K562 (cell line): ENCODE results near the gene PLPP7. TPM values are rescaled to one million over a fixed set of nuclear protein-coding genes. Genes with fewer than 3 reads are reported as not detected.
A peak's percentile ranks its signal among the peaks of the same experiment; 100 is the strongest.

Experiments
- ATAC-seq: fragments of 200-7000 bp; cut with Tn5 transposase; 3 replicates; pipeline ENCODE4 v1.9.1; 2020; ENCODE audit warnings: moderate library complexity
- Bru-seq: library from RNA; stranded (reverse); fragments of 400-500 nt; gene quantifications from one replicate; lab custom pipeline; 2021; lab: Mats Ljungman, UMichigan
- BruChase-seq, 2 experiments: library from RNA; stranded (reverse); fragments of 400-500 nt; gene quantifications; one replicate each; lab custom pipeline; 2021; lab: Mats Ljungman, UMichigan
- BruUV-seq: library from RNA; stranded (reverse); fragments of 400-500 nt; replicated peaks from 2 replicates; lab custom pipeline; 2021; lab: Mats Ljungman, UMichigan
- CTCF ChIA-PET: fragments of 300-600 bp; formaldehyde crosslinking; extraction: SDS; loops from one replicate; lab custom pipeline; 2021; ENCODE audit warnings: low intra/inter-chr PET ratio; lab: Yijun Ruan, JAX
- POLR2A ChIA-PET: fragments of 300-600, 350-650 bp; sonication (Branson Sonifier 250); formaldehyde crosslinking; extraction: SDS; loops from one replicate; lab custom pipeline; 2021; ENCODE audit warnings: antibody characterized with exemption, inconsistent platforms; lab: Yijun Ruan, JAX
- DNase-seq, 4 experiments: peaks; one replicate each; pipeline versions ENCODE4 v3.0.0 to v3.0.0-alpha.2; 2011 to 2018; ENCODE audit warnings: low spot score in 3 of 4, mixed read lengths in 3 of 4; ENCODE audit errors: extremely low read depth in 1 of 4
- FAIRE-seq: peaks from 2 replicates; lab custom pipeline; 2011; peaks lifted over from hg19 to GRCh38; lab: Jason Lieb, UNC
- H2AFZ ChIP-seq: 2 replicates; pipeline ENCODE4 v1.6.0; 2011; ENCODE audit warnings: low read depth, low read length, control low read depth, inconsistent platforms
- H3K27ac ChIP-seq: fragments of 200-600 bp; 3 replicates; pipeline ENCODE4 v1.8.0; 2011; ENCODE audit warnings: low read depth, mild to moderate bottlenecking, control low read depth, inconsistent platforms, low read length, moderate library complexity, mixed read lengths; ENCODE audit errors: extremely low read depth
- H3K27me3 ChIP-seq, 2 experiments: fragments of 300-600 bp in 1 of 2; 2 replicates in 1 of 2; 3 replicates in 1 of 2; pipeline versions ENCODE4 v1.6.0 to v1.8.0; 2011; ENCODE audit warnings: inconsistent platforms in 2 of 2, low read length in 2 of 2, mild to moderate bottlenecking in 1 of 2, mixed read lengths in 1 of 2, moderate library complexity in 1 of 2; ENCODE audit not compliant: control insufficient read depth in 2 of 2, insufficient read depth in 2 of 2
- H3K36me3 ChIP-seq: fragments of 300-600 bp; 3 replicates; pipeline ENCODE4 v1.8.0; 2011; ENCODE audit warnings: mild to moderate bottlenecking, low read length, inconsistent platforms; ENCODE audit not compliant: control insufficient read depth, insufficient read depth
- H3K4me1 ChIP-seq, 2 experiments: fragments of 200-600 bp in 1 of 2; replicated peaks in 1 of 2; 2 replicates in 1 of 2; 3 replicates in 1 of 2; pipeline versions ENCODE4 v1.5.1 to v1.8.0; 2011; ENCODE audit warnings: inconsistent platforms in 2 of 2, low read length in 2 of 2, mild to moderate bottlenecking in 1 of 2, mixed read lengths in 1 of 2, moderate library complexity in 1 of 2; ENCODE audit not compliant: control insufficient read depth in 2 of 2, insufficient read depth in 2 of 2
- H3K4me2 ChIP-seq: 2 replicates; pipeline ENCODE4 v1.6.1; 2011; ENCODE audit warnings: low read length, control low read depth, inconsistent platforms, mixed read lengths; ENCODE audit not compliant: insufficient read depth
- H3K4me3 ChIP-seq: fragments of 200-600 bp; sonication (generic), shearing (Covaris generic); 2 replicates; pipeline ENCODE4 v1.5.1; 2016; ENCODE audit warnings: control low read depth, inconsistent platforms
- H3K79me2 ChIP-seq: fragments of 200-600 bp; 3 replicates; pipeline ENCODE4 v1.8.0; 2011; ENCODE audit warnings: low read length, inconsistent platforms; ENCODE audit not compliant: control insufficient read depth, insufficient read depth
- H3K9ac ChIP-seq, 2 experiments: 2 replicates each; pipeline versions ENCODE4 v1.6.0 to v1.6.1; 2011; ENCODE audit warnings: low read depth in 2 of 2, low read length in 2 of 2, control low read depth in 1 of 2, inconsistent platforms in 1 of 2, mild to moderate bottlenecking in 1 of 2, mixed read lengths in 1 of 2; ENCODE audit not compliant: insufficient read depth in 1 of 2
- H3K9me1 ChIP-seq: one replicate; pipeline ENCODE4 v1.6.0; 2011; ENCODE audit warnings: inconsistent platforms, mild to moderate bottlenecking, low read length, moderate library complexity; ENCODE audit not compliant: control insufficient read depth, insufficient read depth
- H3K9me3 ChIP-seq: replicated peaks from 2 replicates; pipeline ENCODE4 v1.5.1; 2011; ENCODE audit warnings: low read depth, low read length, inconsistent platforms; ENCODE audit not compliant: control insufficient read depth, insufficient read depth
- H4K20me1 ChIP-seq: replicated peaks from 2 replicates; pipeline ENCODE4 v1.6.1; 2011; ENCODE audit warnings: low read length, inconsistent platforms, mixed read lengths; ENCODE audit not compliant: control insufficient read depth, insufficient read depth
- ADNP ChIP-seq: fragments of 200-800 bp; sonication (Bioruptor generic); IDR thresholded peaks from 2 replicates; pipeline ENCODE4 v1.6.1; 2016; ENCODE audit warnings: missing genetic modification characterization, missing compliant biosample characterization
- ARID2 ChIP-seq: fragments of 450-650 bp; IDR thresholded peaks from 2 replicates; pipeline ENCODE4 v1.6.1; 2017; ENCODE audit warnings: antibody characterized with exemption, mild to moderate bottlenecking
- FOSL1 ChIP-seq: fragments of 200-800 bp; sonication (Bioruptor generic); conservative IDR thresholded peaks from 2 replicates; pipeline ENCODE4 v1.6.1; 2016; ENCODE audit warnings: missing genetic modification characterization, missing compliant biosample characterization
- HNRNPUL1 ChIP-seq: fragments of 200-400 bp; formaldehyde crosslinking; IDR thresholded peaks from 2 replicates; pipeline ENCODE4 v1.6.1; 2017; ENCODE audit warnings: low read length
- JUND ChIP-seq, 2 experiments: IDR thresholded peaks; 2 replicates in 1 of 2; 3 replicates in 1 of 2; pipeline ENCODE4 v1.6.1; 2011; ENCODE audit warnings: borderline replicate concordance in 2 of 2, low read depth in 2 of 2, low read length in 2 of 2, improper control_type of control experiment in 1 of 2, missing biosample characterization in 1 of 2, missing genetic modification characterization in 1 of 2, missing genetic modification reagents in 1 of 2
- PHF8 ChIP-seq: fragments of 200-600 bp; sonication (generic); IDR thresholded peaks from 2 replicates; pipeline ENCODE4 v1.6.1; 2012; ENCODE audit warnings: mixed run types, mild to moderate bottlenecking, inconsistent platforms, low read length, moderate library complexity, borderline replicate concordance
- POLR2G ChIP-seq: fragments of 200-400 bp; formaldehyde crosslinking; IDR thresholded peaks from 2 replicates; pipeline ENCODE4 v1.6.1; 2017; ENCODE audit warnings: low read depth, mild to moderate bottlenecking, antibody characterized with exemption, low read length, moderate library complexity
- SIX5 ChIP-seq, 2 experiments: IDR thresholded peaks; 2 replicates each; pipeline ENCODE4 v1.6.1; 2011; ENCODE audit warnings: low read length in 2 of 2, borderline replicate concordance in 1 of 2, low read depth in 1 of 2, mild to moderate bottlenecking in 1 of 2, moderate library complexity in 1 of 2; ENCODE audit not compliant: insufficient read depth in 1 of 2
- ZFX ChIP-seq: sonication (generic); formaldehyde crosslinking; IDR thresholded peaks from 2 replicates; pipeline ENCODE4 v1.8.0; 2022; ENCODE audit warnings: mild to moderate bottlenecking, missing genetic modification reagents, moderate library complexity
- WGBS: fragments of 100-300 bp; shearing (Covaris generic); methylation state at CpG from one replicate; pipeline ENCODE4 v1.1.6; 2016; ENCODE audit warnings: low coverage, mixed read lengths; ENCODE audit not compliant: insufficient coverage; ENCODE audit errors: missing lambda C conversion rate; 5-methylcytosine and 5-hydroxymethylcytosine counted together
- in situ Hi-C: fragments of 300-500 bp; cut with MboI; formaldehyde crosslinking; loops from 4 replicates; pipeline ENCODE4 v1.15.0; 2018; ENCODE audit warnings: inconsistent platforms, mixed read lengths
- intact Hi-C: fragments of 100-400 bp; cut with micrococcal nuclease; formaldehyde crosslinking; loops from 2 replicates; pipeline ENCODE4 v1.14.2; 2022
- long read RNA-seq, 3 experiments: library from polyadenylated mRNA in 2 of 3; library from RNA in 1 of 3; unstranded in 2 of 3; stranded (forward) in 1 of 3; transcript quantifications; one replicate each; pipeline ENCODE4 v2.0.0, GENCODE V29; 2019 to 2022
- polyA minus RNA-seq, 3 experiments: library from RNA; depleted of rRNA, polyadenylated mRNA; stranded (reverse); fragments of >200 nt; gene quantifications; 2 replicates each; pipeline ENCODE4 v1.2.3, GENCODE V29; 2011
- polyA plus RNA-seq, 8 experiments: library from polyadenylated mRNA; depleted of rRNA in 4 of 8; stranded (reverse) in 5 of 8; unstranded in 3 of 8; fragments of >200 nt; fragmentation: Nextera tagmentation in 2 of 8; fragmentation: Illumina TruSeq in 1 of 8; extraction: Ambion mirVana in 2 of 8; extraction: Trizol in 1 of 8; gene quantifications; 2 replicates each; pipeline versions ENCODE4 v1.2.1 to v1.2.3, GENCODE V29; 2011 to 2014; ENCODE audit warnings: inconsistent platforms in 1 of 8, missing spikeins in 1 of 8
- total RNA-seq, 7 experiments: library from RNA; depleted of rRNA in 6 of 7; stranded (reverse); fragments of >200 nt in 6 of 7; fragmentation: Illumina TruSeq in 2 of 7; extraction: Trizol in 2 of 7; gene quantifications; 2 replicates each; pipeline versions ENCODE4 v1.2.1 to v1.2.3, GENCODE V29; 2011 to 2021; ENCODE audit warnings: low replicate concordance in 1 of 7
- TF ChIP-seq, protein P1 (sequence below): fragments of 450-650 bp; IDR thresholded peaks from 2 replicates; pipeline ENCODE4 v1.6.1; 2018; ENCODE audit not compliant: partially characterized antibody

The PLPP7 gene
- total RNA-seq (2011; cell fraction: chromatin; rRNA removed; ENCODE audit: low replicate concordance) = 0.49 TPM in 1 of 2 replicates, not detected in the other
- total RNA-seq (2011; cell fraction: nucleolus; rRNA removed) = 1.1 and 1.2 TPM in 2 replicates
- 0.66 and 0.99 TPM in 2 replicates for total RNA-seq (2011; cell fraction: nucleoplasm; rRNA removed)
- total RNA-seq (2014; rRNA removed) (0.23 and 0.65 TPM in 2 replicates), total RNA-seq (2014; rRNA removed; fragmentation: Illumina TruSeq; extraction: Trizol) (not detected in 2 replicates), total RNA-seq (2015; rRNA removed; fragmentation: Illumina TruSeq; extraction: Trizol) (0.18 and 0.30 TPM in 2 replicates), total RNA-seq (2021) (0.56 and 0.93 TPM in 2 replicates), polyA plus RNA-seq (2011; rRNA removed) (0.18 and 0.41 TPM in 2 replicates), polyA plus RNA-seq (2014; fragmentation: Illumina TruSeq; extraction: Trizol) (0.09 and 0.37 TPM in 2 replicates), polyA plus RNA-seq (2014; fragmentation: Nextera tagmentation; extraction: Ambion mirVana) (not detected), polyA plus RNA-seq (2014; rRNA removed) (0.86 TPM in 1 of 2 replicates, not detected in the other), polyA minus RNA-seq (2011; rRNA and poly(A)+ RNA removed) (0.09 and 0.11 TPM in 2 replicates), Bru-seq, nascent RNA (percentile 22 among the genes with signal in this experiment), BruChase-seq, experiment 1, labeled RNA remaining after a 2-hour chase (percentile 17 among the genes with signal in this experiment), BruChase-seq, experiment 2, labeled RNA remaining after a 6-hour chase (percentile 18 among the genes with signal in this experiment)
- 0.48 and 0.50 TPM in 2 replicates for polyA plus RNA-seq (2011; cell fraction: cytosol; rRNA removed)
- 0.68 and 0.87 TPM in 2 replicates for polyA plus RNA-seq (2011; cell fraction: nucleus; rRNA removed)
- 0.64 and 1.3 TPM in 2 replicates for polyA plus RNA-seq (2012)
- not detected in 2 replicates for polyA minus RNA-seq (2011; cell fraction: cytosol; rRNA and poly(A)+ RNA removed)
- polyA minus RNA-seq (2011; cell fraction: nucleus; rRNA and poly(A)+ RNA removed) = 0.13 and 1.00 TPM in 2 replicates
- long read RNA-seq, experiment 1, partial matches to known transcripts = 0 of 2 reads
- long read RNA-seq, experiment 1, other reads (novel, unspliced or antisense) = 0 of 2 reads
- long read RNA-seq, experiment 2 = 0 reads
- long read RNA-seq, experiment 3 = 0 reads

DNA sequence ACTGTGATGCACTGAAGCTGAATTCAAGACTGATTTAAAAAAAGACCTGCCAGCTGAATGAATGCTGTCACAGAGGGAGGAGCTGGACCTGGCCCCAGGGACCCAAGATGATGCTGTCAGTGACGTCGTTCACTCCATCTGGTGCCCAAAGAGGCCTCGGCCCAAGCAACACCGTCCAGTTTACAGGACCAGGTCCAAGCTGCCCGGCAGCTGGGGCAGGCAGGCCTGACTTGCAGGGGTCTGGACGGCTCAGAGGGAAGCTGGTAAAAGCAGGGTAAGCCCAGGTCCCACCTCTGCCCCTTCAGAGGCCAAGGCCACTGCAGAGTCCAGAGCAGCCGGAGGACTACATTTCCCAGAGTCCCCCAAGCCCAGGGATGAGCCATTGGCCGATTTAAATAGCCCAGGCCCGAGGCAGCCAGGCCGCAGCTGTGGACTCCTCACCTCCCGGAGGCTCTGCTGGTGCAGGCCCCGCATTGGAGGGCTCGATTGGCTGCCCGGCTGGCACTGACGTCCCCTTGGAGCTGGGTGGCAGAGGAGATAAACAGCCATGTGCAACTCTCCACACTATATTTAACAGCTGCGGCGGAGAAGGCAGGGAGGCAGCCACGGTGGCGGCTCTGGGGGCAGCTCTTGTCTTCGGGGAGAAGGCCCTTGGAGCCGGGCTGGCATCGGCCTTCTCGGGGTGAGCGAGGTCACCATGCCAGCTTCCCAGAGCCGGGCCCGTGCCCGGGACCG is at the start of gene PLPP7:
Gene PLPP7 (plus strand): TSS at position 423 of the 735 bp plus-strand sequence. CDS start 275 bp downstream, at position 698.
- Histone ChIP-seq H4K20me1 (no peaks in the 10 kb centered on the region), H3K9me3 (no peaks in the 10 kb centered on the region), H3K4me2 (peak within 1 kb of the TSS; percentile 28), H3K9ac (peak within 1 kb of the TSS; percentile 37 to 90; a peak in 3 of 4 replicates), H3K9me1 (no peaks in the 10 kb centered on the region), H3K36me3 (no peaks in the 10 kb centered on the region), H3K4me1 (peaks cover 0 to 40% of the 10 kb centered on the region in 2 experiments; a peak in 4 of 5 replicates), H3K27ac (no peak within 1 kb of the TSS; the same call in 2 of the 3 replicates), H2AFZ (peak within 1 kb of the TSS; percentile 93), H3K79me2 (no peaks in the 10 kb centered on the region), H3K27me3 (no peaks in the 10 kb centered on the region), H3K4me3 (no peak within 1 kb of the TSS)
- 28% methylated on average over 20 of the region's 28 CpGs for WGBS
- in situ Hi-C loops (no loop called here), intact Hi-C loops (no loop called here)
- POLR2A ChIA-PET = interaction anchor here (0.5 to 1.7 kb wide), 7 partner anchors 9 to 251 kb away, joined by 3 to 14 read pairs (median 3); no protein-coding TSS in a partner anchor
- FAIRE-seq (peak; percentile 81), DNase-seq (peak; percentile 52 to 75 (median 58)), ATAC-seq (peak; percentile 97)
- CTCF ChIA-PET = no interaction called here
- no TSS peak for BruUV-seq
- TF ChIP-seq ARID2 (no peak), HNRNPUL1 (no peak), FOSL1 (tag) (no peak), SIX5 (IDR thresholded peaks at IDR 0.05; ENCODE audit: borderline replicate concordance in 1 of 2, insufficient read depth in 1 of 2, low read depth in 1 of 2, low read length in 2 of 2) (peak; percentile 59 to 69; a peak in 3 of 4 replicates), ADNP (no peak), PHF8 (peak; percentile 45; the same call in 1 of the 2 replicates), POLR2G (peak; percentile 59; the same call in 1 of the 2 replicates), ZFX (peak; percentile 79), JUND (IDR thresholded peaks at IDR 0.05; ENCODE audit: borderline replicate concordance, low read depth, low read length) (peak; percentile 51), JUND (tag; IDR thresholded peaks at IDR 0.05; ENCODE audit: borderline replicate concordance, low read depth, low read length) (peak; percentile 46; the same call in 2 of the 3 replicates)
- TF ChIP-seq, protein P1, sequence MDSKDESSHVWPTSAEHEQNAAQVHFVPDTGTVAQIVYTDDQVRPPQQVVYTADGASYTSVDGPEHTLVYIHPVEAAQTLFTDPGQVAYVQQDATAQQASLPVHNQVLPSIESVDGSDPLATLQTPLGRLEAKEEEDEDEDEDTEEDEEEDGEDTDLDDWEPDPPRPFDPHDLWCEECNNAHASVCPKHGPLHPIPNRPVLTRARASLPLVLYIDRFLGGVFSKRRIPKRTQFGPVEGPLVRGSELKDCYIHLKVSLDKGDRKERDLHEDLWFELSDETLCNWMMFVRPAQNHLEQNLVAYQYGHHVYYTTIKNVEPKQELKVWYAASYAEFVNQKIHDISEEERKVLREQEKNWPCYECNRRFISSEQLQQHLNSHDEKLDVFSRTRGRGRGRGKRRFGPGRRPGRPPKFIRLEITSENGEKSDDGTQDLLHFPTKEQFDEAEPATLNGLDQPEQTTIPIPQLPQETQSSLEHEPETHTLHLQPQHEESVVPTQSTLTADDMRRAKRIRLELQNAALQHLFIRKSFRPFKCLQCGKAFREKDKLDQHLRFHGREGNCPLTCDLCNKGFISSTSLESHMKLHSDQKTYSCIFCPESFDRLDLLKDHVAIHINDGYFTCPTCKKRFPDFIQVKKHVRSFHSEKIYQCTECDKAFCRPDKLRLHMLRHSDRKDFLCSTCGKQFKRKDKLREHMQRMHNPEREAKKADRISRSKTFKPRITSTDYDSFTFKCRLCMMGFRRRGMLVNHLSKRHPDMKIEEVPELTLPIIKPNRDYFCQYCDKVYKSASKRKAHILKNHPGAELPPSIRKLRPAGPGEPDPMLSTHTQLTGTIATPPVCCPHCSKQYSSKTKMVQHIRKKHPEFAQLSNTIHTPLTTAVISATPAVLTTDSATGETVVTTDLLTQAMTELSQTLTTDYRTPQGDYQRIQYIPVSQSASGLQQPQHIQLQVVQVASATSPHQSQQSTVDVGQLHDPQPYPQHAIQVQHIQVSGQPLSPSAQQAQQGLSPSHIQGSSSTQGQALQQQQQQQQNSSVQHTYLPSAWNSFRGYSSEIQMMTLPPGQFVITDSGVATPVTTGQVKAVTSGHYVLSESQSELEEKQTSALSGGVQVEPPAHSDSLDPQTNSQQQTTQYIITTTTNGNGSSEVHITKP = peak; percentile 54
